B cell (primary cell): ENCODE measurements around the gene RGS7. TPM values are rescaled to one million over a fixed set of nuclear protein-coding genes. Genes with fewer than 3 reads are reported as not detected.

Experiments
- ATAC-seq: fragments of 200-7000 bp; cut with Tn5 transposase; one replicate; pipeline ENCODE4 v1.10.0; 2021; ENCODE audit warnings: low read depth, mild to moderate bottlenecking, moderate number of reproducible peaks, moderate library complexity
- CTCF ChIA-PET: fragments of 350-600 bp; sonication (Branson Sonifier 250); formaldehyde crosslinking; loops from one replicate; lab custom pipeline; 2021; ENCODE audit warnings: antibody characterized with exemption, inconsistent platforms; lab: Charles Lee
- POLR2A ChIA-PET: fragments of 350-600 bp; sonication (Branson Sonifier 250); formaldehyde crosslinking; loops from one replicate; lab custom pipeline; 2021; ENCODE audit warnings: antibody characterized with exemption; lab: Charles Lee
- DNase-seq: peaks from one replicate; pipeline ENCODE4 v3.0.0; 2013
- H2AFZ ChIP-seq: 2 replicates; pipeline ENCODE4 v1.6.1; 2012; ENCODE audit warnings: mild to moderate bottlenecking, low read depth, low read length; ENCODE audit not compliant: insufficient read depth, poor library complexity, severe bottlenecking
- H3K27ac ChIP-seq, 2 donors: 1 replicate in 1 of 2; 2 replicates in 1 of 2; pipeline ENCODE4 v1.5.1; 2012 to 2013; ENCODE audit warnings: low read length in 2 of 2, mild to moderate bottlenecking in 2 of 2, moderate library complexity in 1 of 2
- H3K27me3 ChIP-seq, 4 experiments: fragments of 200-600 bp in 1 of 4; sonication (generic) in 1 of 4; replicated peaks in 1 of 4; 1 replicate in 2 of 4; 2 replicates in 2 of 4; pipeline versions ENCODE4 v1.6.1 to v1.7.0; 2013 to 2016; ENCODE audit warnings: low read length in 3 of 4, mild to moderate bottlenecking in 2 of 4, mixed read lengths in 1 of 4, moderate library complexity in 1 of 4; ENCODE audit not compliant: insufficient read depth in 4 of 4, control insufficient read depth in 3 of 4; ENCODE audit errors: control extremely low read depth in 1 of 4
- H3K36me3 ChIP-seq, 2 experiments: replicated peaks in 1 of 2; 1 replicate in 1 of 2; 2 replicates in 1 of 2; pipeline versions ENCODE4 v1.6.1 to v1.7.1; 2013; ENCODE audit warnings: low read length in 1 of 2; ENCODE audit not compliant: insufficient read depth in 2 of 2, control insufficient read depth in 1 of 2; ENCODE audit errors: control extremely low read depth in 1 of 2, extremely low read depth in 1 of 2
- H3K4me1 ChIP-seq, 2 donors: fragments of 200-600 bp in 1 of 2; sonication (generic) in 1 of 2; 1 replicate in 1 of 2; 2 replicates in 1 of 2; pipeline versions ENCODE4 v1.5.1 to v1.6.1; 2013 to 2017; ENCODE audit warnings: low read length in 2 of 2; ENCODE audit not compliant: control insufficient read depth in 2 of 2, insufficient read depth in 2 of 2
- H3K4me2 ChIP-seq: replicated peaks from 2 replicates; pipeline ENCODE3; 2012; ENCODE audit warnings: mild to moderate bottlenecking, low read depth, low read length; ENCODE audit not compliant: poor library complexity, severe bottlenecking
- H3K4me3 ChIP-seq, 5 experiments: fragments of 200-600 bp in 1 of 5; sonication (generic) in 1 of 5; 1 replicate in 3 of 5; 2 replicates in 2 of 5; pipeline versions ENCODE4 v1.5.1 to v1.7.0; 2011 to 2016; ENCODE audit warnings: low read length in 4 of 5, mild to moderate bottlenecking in 4 of 5, low read depth in 2 of 5, control low read depth in 1 of 5, moderate library complexity in 1 of 5; ENCODE audit not compliant: insufficient read depth in 1 of 5; ENCODE audit errors: control extremely low read depth in 1 of 5, extremely low read depth in 1 of 5
- H3K79me2 ChIP-seq: fragments of 200-600 bp; sonication (generic); one replicate; pipeline ENCODE4 v1.6.0; 2016; ENCODE audit warnings: low read length; ENCODE audit not compliant: control insufficient read depth, insufficient read depth
- H3K9ac ChIP-seq: fragments of 200-600 bp; sonication (generic); 2 replicates; pipeline ENCODE4 v1.6.1; 2017; ENCODE audit warnings: mild to moderate bottlenecking, low read length, moderate library complexity
- H3K9me3 ChIP-seq, 3 donors: one replicate each; pipeline versions ENCODE4 v1.6.1 to v1.7.1; 2013; ENCODE audit warnings: low read length in 2 of 3; ENCODE audit not compliant: control insufficient read depth in 2 of 3, insufficient read depth in 1 of 3; ENCODE audit errors: control extremely low read depth in 1 of 3
- H4K20me1 ChIP-seq: 2 replicates; pipeline ENCODE4 v1.6.0; 2012; ENCODE audit warnings: mild to moderate bottlenecking, low read length; ENCODE audit not compliant: insufficient read depth, control insufficient read depth, poor library complexity, severe bottlenecking
- H3K27ac Mint-ChIP-seq: one replicate; pipeline ENCODE4 v1.8.0; 2021; ENCODE audit warnings: mixed read lengths
- H3K27me3 Mint-ChIP-seq: one replicate; pipeline ENCODE4 v1.8.0; 2021; ENCODE audit warnings: mixed read lengths
- H3K4me1 Mint-ChIP-seq: one replicate; pipeline ENCODE4 v1.8.0; 2021; ENCODE audit warnings: mixed read lengths
- H3K4me3 Mint-ChIP-seq: one replicate; pipeline ENCODE4 v1.8.0; 2021; ENCODE audit warnings: mixed read lengths
- H3K9me3 Mint-ChIP-seq: one replicate; pipeline ENCODE4 v1.8.0; 2022; ENCODE audit warnings: mixed read lengths; ENCODE audit not compliant: insufficient read depth
- EZH2 ChIP-seq: IDR thresholded peaks from 2 replicates; pipeline ENCODE4 v1.6.1; 2012; ENCODE audit warnings: borderline replicate concordance, low read depth, mild to moderate bottlenecking, moderate library complexity, low read length; ENCODE audit not compliant: insufficient read depth, poor library complexity, severe bottlenecking
- WGBS: methylation state at CpG from one replicate; pipeline ENCODE4 v1.1.5; 2013; ENCODE audit warnings: missing lambda C conversion rate; ENCODE audit not compliant: insufficient coverage; 5-methylcytosine and 5-hydroxymethylcytosine counted together
- intact Hi-C: fragments of 100-400 bp; cut with micrococcal nuclease; formaldehyde crosslinking; loops from one replicate; pipeline ENCODE4 v1.10.0; 2022
- polyA plus RNA-seq: library from polyadenylated mRNA; depleted of rRNA; stranded (reverse); fragments of >200 nt; gene quantifications from 2 replicates; pipeline ENCODE4 v1.2.3, GENCODE V29; 2012
- total RNA-seq, 2 donors: library from RNA; stranded (reverse); fragments of 120-200 nt in 1 of 2; gene quantifications; 1 replicate in 1 of 2; 2 replicates in 1 of 2; pipeline versions ENCODE4 v1.2.3 to v1.2.4, GENCODE V29; 2013 to 2022
- TF ChIP-seq, protein P1 (sequence below): fragments of 200-600 bp; IDR thresholded peaks from one replicate; pipeline ENCODE4 v1.8.0; 2022; ENCODE audit warnings: antibody characterized with exemption, mild to moderate bottlenecking

Gene RGS7
- total and polyA plus RNA-seq, 2 donors (not counting 1 experiment from before 2014, with no cell fraction given): 0.15 to 1.8 TPM

- Mint-ChIP-seq H3K4me1 (no peaks in the 10 kb centered on the region), H3K27ac (no peak overlapping the region), H3K4me3 (no peak overlapping the region), H3K27me3 (peaks cover 4% of the 10 kb centered on the region), H3K9me3 (no peaks in the 10 kb centered on the region)
- Histone ChIP-seq H3K9me3 (no peaks in the 10 kb centered on the region), H3K27ac (no peak overlapping the region), H4K20me1 (no peaks in the 10 kb centered on the region), H3K27me3 (no peaks in the 10 kb centered on the region), H3K9ac (no peak overlapping the region), H3K36me3 (no peaks in the 10 kb centered on the region), H3K4me3 (no peak overlapping the region), H3K4me2 (no peak overlapping the region), H2AFZ (no peak overlapping the region), H3K79me2 (no peaks in the 10 kb centered on the region), H3K4me1 (no peaks in the 10 kb centered on the region)
- ChIA-PET CTCF (no interaction called here), POLR2A (no interaction called here)
- WGBS: no CpG with 5 or more reads among the region's 2 CpGs
- DNase-seq (no peak), ATAC-seq (no peak)
- intact Hi-C loops: no loop called here
- TF ChIP-seq, protein P1, sequence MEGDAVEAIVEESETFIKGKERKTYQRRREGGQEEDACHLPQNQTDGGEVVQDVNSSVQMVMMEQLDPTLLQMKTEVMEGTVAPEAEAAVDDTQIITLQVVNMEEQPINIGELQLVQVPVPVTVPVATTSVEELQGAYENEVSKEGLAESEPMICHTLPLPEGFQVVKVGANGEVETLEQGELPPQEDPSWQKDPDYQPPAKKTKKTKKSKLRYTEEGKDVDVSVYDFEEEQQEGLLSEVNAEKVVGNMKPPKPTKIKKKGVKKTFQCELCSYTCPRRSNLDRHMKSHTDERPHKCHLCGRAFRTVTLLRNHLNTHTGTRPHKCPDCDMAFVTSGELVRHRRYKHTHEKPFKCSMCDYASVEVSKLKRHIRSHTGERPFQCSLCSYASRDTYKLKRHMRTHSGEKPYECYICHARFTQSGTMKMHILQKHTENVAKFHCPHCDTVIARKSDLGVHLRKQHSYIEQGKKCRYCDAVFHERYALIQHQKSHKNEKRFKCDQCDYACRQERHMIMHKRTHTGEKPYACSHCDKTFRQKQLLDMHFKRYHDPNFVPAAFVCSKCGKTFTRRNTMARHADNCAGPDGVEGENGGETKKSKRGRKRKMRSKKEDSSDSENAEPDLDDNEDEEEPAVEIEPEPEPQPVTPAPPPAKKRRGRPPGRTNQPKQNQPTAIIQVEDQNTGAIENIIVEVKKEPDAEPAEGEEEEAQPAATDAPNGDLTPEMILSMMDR: no peak
- no peak for TF ChIP-seq EZH2
Observed at GRCh38 chr1:241343956-241344355, 13.0 kb downstream of the RGS7 start.

GRCh38 chr1:241336335-241336734, 20.7 kb downstream of the RGS7 start:
- DNase-seq: no peak
- Mint-ChIP-seq H3K27ac (no peak overlapping the region), H3K4me3 (no peak overlapping the region), H3K4me1 (peaks cover 16% of the 10 kb centered on the region), H3K27me3 (peaks cover 4% of the 10 kb centered on the region), H3K9me3 (no peaks in the 10 kb centered on the region)
- Histone ChIP-seq H3K36me3 (no peaks in the 10 kb centered on the region), H3K9ac (no peak overlapping the region), H3K9me3 (no peaks in the 10 kb centered on the region), H3K4me2 (peak overlapping the region; percentile 2), H3K79me2 (no peaks in the 10 kb centered on the region), H3K4me3 (no peak overlapping the region), H2AFZ (no peak overlapping the region), H3K4me1 (peaks cover 7 to 25% of the 10 kb centered on the region in 2 donors), H4K20me1 (no peaks in the 10 kb centered on the region), H3K27me3 (no peaks in the 10 kb centered on the region), H3K27ac (no peak overlapping the region)
- CTCF ChIA-PET: no interaction called here
- POLR2A ChIA-PET: no interaction called here
- TF ChIP-seq, protein P1: no peak
- no peak for TF ChIP-seq EZH2
- no CpG with 5 or more reads among the region's 1 CpG for WGBS
- no peak for ATAC-seq
- intact Hi-C loops: no loop called here
